Measurements from ENCODE around the gene NPB.

DNA sequence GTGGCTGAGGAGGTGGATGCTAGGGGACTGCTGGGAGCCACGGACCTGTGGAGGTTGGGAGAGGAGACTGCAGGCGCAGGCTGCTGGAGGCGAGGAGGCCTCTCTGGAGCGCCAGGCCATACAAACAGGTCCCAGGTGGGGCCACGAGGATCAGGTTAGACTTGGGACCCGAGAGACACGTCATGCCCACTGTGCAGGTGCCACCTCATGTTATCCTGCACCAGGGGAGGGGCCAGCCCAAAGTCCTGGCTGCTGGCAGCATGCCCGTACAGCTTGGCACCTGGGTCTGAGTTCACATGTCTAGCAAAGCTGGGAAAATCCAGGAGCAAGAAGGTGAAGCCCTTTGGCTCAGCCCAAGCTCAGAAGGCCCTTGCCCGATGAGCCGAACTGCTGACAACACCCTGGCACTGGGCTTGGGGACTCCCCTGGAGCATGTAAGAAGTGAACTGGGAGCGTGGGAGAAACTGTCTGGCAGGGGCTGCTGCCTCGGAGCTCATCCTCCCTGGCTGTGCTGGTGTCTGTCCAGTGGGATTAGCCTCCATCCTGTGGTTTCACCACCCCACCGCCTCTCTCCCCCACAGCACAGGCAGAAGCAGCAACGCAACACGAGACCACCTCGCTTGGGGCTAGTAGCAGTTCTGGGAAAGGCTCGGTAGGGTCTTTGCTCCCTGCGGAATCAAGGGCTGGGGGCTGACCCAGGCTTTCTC is 36.2 kb upstream of the NPB start:
- TF ChIP-seq, protein P1, sequence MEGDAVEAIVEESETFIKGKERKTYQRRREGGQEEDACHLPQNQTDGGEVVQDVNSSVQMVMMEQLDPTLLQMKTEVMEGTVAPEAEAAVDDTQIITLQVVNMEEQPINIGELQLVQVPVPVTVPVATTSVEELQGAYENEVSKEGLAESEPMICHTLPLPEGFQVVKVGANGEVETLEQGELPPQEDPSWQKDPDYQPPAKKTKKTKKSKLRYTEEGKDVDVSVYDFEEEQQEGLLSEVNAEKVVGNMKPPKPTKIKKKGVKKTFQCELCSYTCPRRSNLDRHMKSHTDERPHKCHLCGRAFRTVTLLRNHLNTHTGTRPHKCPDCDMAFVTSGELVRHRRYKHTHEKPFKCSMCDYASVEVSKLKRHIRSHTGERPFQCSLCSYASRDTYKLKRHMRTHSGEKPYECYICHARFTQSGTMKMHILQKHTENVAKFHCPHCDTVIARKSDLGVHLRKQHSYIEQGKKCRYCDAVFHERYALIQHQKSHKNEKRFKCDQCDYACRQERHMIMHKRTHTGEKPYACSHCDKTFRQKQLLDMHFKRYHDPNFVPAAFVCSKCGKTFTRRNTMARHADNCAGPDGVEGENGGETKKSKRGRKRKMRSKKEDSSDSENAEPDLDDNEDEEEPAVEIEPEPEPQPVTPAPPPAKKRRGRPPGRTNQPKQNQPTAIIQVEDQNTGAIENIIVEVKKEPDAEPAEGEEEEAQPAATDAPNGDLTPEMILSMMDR (IDR thresholded peaks at IDR 0.05), result no peak
- TF ChIP-seq POLR2AphosphoS5 (IDR thresholded peaks at IDR 0.05) (no peak), POLR2A (IDR thresholded peaks at IDR 0.05) (no peak), EP300 (IDR thresholded peaks at IDR 0.05) (no peak)
